ENCODE results near the gene MCF2L.
A peak's percentile ranks its signal among the peaks of the same experiment; 100 is the strongest.

Gene MCF2L

GRCh38 chr13:112994781-112995355 is 25.9 kb downstream of the MCF2L start:
- H2BK5ac ChIP-seq (ENCODE audit: low read length), result no peak overlapping the region

DNA sequence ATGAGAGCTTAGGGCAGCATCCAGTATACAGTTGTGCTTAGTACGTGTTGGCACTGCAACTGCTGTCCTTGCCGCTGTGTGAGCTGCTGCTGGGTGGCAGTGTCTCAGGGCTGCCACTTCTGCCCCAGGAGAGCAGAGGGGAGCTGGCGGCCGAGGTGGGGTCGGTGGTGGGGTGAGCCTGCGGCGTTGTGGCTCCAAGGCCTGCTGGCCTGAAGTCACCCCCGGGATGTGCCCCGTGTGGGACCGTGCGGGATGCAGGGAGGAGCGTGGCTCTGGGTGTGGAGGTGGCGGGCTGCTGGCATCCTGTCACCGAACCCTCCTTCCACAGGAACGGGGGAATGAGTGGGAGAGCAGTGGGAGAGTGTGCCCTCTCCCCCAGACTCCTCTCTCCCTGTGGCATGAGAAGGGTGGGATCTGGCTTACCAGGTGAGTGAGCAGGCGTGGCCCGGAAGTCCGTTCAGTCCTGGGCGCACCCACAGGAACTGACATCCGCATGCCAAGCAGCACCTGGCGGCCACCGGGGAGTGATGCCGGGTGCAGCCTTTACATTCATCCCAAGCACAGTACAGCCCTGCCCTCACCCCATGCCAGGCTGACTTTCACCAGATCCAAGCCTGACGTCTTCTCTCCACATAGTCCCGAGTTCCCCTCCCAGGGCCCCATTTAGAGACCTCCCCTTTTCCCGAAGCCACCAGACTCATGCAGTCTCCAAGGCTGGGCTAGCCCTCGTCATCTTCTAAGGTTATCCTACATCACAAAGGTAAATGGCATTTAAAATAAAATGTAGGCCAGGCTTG is 26.6 kb downstream of the MCF2L start:
- Histone ChIP-seq H3K14ac (ENCODE audit: low read length) (peak overlapping the region; percentile 25), H2AFZ (ENCODE audit: low read length) (no peak overlapping the region), H3K4me2 (ENCODE audit: insufficient read depth, low read length, poor library complexity, severe bottlenecking) (no peak overlapping the region), H2BK12ac (ENCODE audit: low read length) (peak overlapping the region; percentile 63), H2BK120ac (ENCODE audit: low read depth, low read length) (peak overlapping the region; percentile 64), H4K8ac (ENCODE audit: low read depth, low read length) (peak overlapping the region; percentile 75), H3K9me3 (replicated peaks in 1 of 2; ENCODE audit: control insufficient read depth in 2 of 2, insufficient read depth in 1 of 2, low read depth in 1 of 2, low read length in 2 of 2) (peaks cover 0 to under 1% of the 10 kb centered on the region in 2 donors), H3K4me1 (ENCODE audit: control insufficient read depth in 2 of 2, insufficient read depth in 1 of 2, low read depth in 1 of 2, low read length in 2 of 2) (peaks cover 14 to 22% of the 10 kb centered on the region in 2 donors), H3K79me1 (ENCODE audit: low read depth, low read length) (peaks cover 22% of the 10 kb centered on the region), H2BK15ac (ENCODE audit: low read length) (no peak overlapping the region), H3K27ac (replicated peaks; ENCODE audit: low read length) (no peak overlapping the region), H3K36me3 (replicated peaks in 1 of 2; ENCODE audit: control insufficient read depth in 2 of 2, insufficient read depth in 2 of 2, low read length in 2 of 2) (no peaks in the 10 kb centered on the region), H3K4ac (ENCODE audit: low read length) (peak overlapping the region; percentile 71), H3K9ac (ENCODE audit: low read depth, low read length, poor library complexity) (peak overlapping the region; percentile 12), H3K4me3 (ENCODE audit: low read length in 2 of 2) (no peak overlapping the region), H3K23ac (ENCODE audit: low read depth, low read length, poor library complexity) (no peak overlapping the region), H4K91ac (ENCODE audit: low read depth, low read length, poor library complexity) (no peak overlapping the region), H2AK5ac (ENCODE audit: low read depth, low read length) (no peak overlapping the region), H3K18ac (ENCODE audit: low read length) (peak overlapping the region; percentile 46), H3K27me3 (ENCODE audit: control insufficient read depth in 3 of 3, insufficient read depth in 3 of 3, low read depth in 1 of 3, low read length in 3 of 3) (no peaks in the 10 kb centered on the region), H2BK5ac (ENCODE audit: low read length) (peak overlapping the region; percentile 30)
- no peak for DNase-seq (ENCODE audit: low spot score)
- WGBS, 2 donors (ENCODE audit: extremely low coverage in 2 of 2, insufficient read length in 2 of 2, insufficient replicate concordance in 1 of 2), result no CpG with 5 or more reads among the region's 27 CpGs

More at GRCh38 chr13:112994781-112995355, 25.9 kb downstream of the MCF2L start:
- Histone ChIP-seq H3K23ac (ENCODE audit: low read depth, low read length, poor library complexity) (peak overlapping the region; percentile 29), H3K27me3 (ENCODE audit: control insufficient read depth in 3 of 3, insufficient read depth in 3 of 3, low read depth in 1 of 3, low read length in 3 of 3) (no peaks in the 10 kb centered on the region), H2AFZ (ENCODE audit: low read length) (no peak overlapping the region), H4K91ac (ENCODE audit: low read depth, low read length, poor library complexity) (no peak overlapping the region), H3K18ac (ENCODE audit: low read length) (peak overlapping the region; percentile 62), H3K4me2 (ENCODE audit: insufficient read depth, low read length, poor library complexity, severe bottlenecking) (no peak overlapping the region), H3K4me3 (ENCODE audit: low read length in 2 of 2) (no peak overlapping the region), H3K9me3 (replicated peaks in 1 of 2; ENCODE audit: control insufficient read depth in 2 of 2, insufficient read depth in 1 of 2, low read depth in 1 of 2, low read length in 2 of 2) (peaks cover 3 to 8% of the 10 kb centered on the region in 2 donors), H2BK12ac (ENCODE audit: low read length) (no peak overlapping the region), H3K9ac (ENCODE audit: low read depth, low read length, poor library complexity) (no peak overlapping the region), H2BK120ac (ENCODE audit: low read depth, low read length) (no peak overlapping the region), H3K4ac (ENCODE audit: low read length) (no peak overlapping the region), H3K79me1 (ENCODE audit: low read depth, low read length) (peaks cover 22% of the 10 kb centered on the region), H3K14ac (ENCODE audit: low read length) (no peak overlapping the region), H2BK15ac (ENCODE audit: low read length) (no peak overlapping the region), H3K4me1 (ENCODE audit: control insufficient read depth in 2 of 2, insufficient read depth in 1 of 2, low read depth in 1 of 2, low read length in 2 of 2) (peaks cover 10 to 15% of the 10 kb centered on the region in 2 donors), H3K27ac (replicated peaks; ENCODE audit: low read length) (no peak overlapping the region), H3K36me3 (replicated peaks in 1 of 2; ENCODE audit: control insufficient read depth in 2 of 2, insufficient read depth in 2 of 2, low read length in 2 of 2) (no peaks in the 10 kb centered on the region), H2AK5ac (ENCODE audit: low read depth, low read length) (peak overlapping the region; percentile 65), H4K8ac (ENCODE audit: low read depth, low read length) (no peak overlapping the region)
- WGBS, 2 donors (ENCODE audit: extremely low coverage in 2 of 2, insufficient read length in 2 of 2, insufficient replicate concordance in 1 of 2), result no CpG with 5 or more reads among the region's 34 CpGs
- no peak for DNase-seq (ENCODE audit: low spot score)

- Histone ChIP-seq H3K4me1 (ENCODE audit: control insufficient read depth in 2 of 2, insufficient read depth in 1 of 2, low read depth in 1 of 2, low read length in 2 of 2) (peaks cover 20 to 31% of the 10 kb centered on the region in 2 donors), H3K27me3 (ENCODE audit: control insufficient read depth in 3 of 3, insufficient read depth in 3 of 3, low read depth in 1 of 3, low read length in 3 of 3) (no peaks in the 10 kb centered on the region), H3K23ac (ENCODE audit: low read depth, low read length, poor library complexity) (no peak overlapping the region), H3K4ac (ENCODE audit: low read length) (no peak overlapping the region), H3K4me3 (ENCODE audit: low read length in 2 of 2) (no peak overlapping the region), H3K27ac (replicated peaks; ENCODE audit: low read length) (no peak overlapping the region), H3K79me1 (ENCODE audit: low read depth, low read length) (peaks cover 23% of the 10 kb centered on the region), H3K14ac (ENCODE audit: low read length) (peak overlapping the region; percentile 78), H2AFZ (ENCODE audit: low read length) (no peak overlapping the region), H4K91ac (ENCODE audit: low read depth, low read length, poor library complexity) (no peak overlapping the region), H2BK5ac (ENCODE audit: low read length) (no peak overlapping the region), H2BK12ac (ENCODE audit: low read length) (no peak overlapping the region), H3K4me2 (ENCODE audit: insufficient read depth, low read length, poor library complexity, severe bottlenecking) (no peak overlapping the region), H3K18ac (ENCODE audit: low read length) (peak overlapping the region; percentile 46), H2BK120ac (ENCODE audit: low read depth, low read length) (no peak overlapping the region), H2BK15ac (ENCODE audit: low read length) (no peak overlapping the region), H3K36me3 (replicated peaks in 1 of 2; ENCODE audit: control insufficient read depth in 2 of 2, insufficient read depth in 2 of 2, low read length in 2 of 2) (no peaks in the 10 kb centered on the region), H4K8ac (ENCODE audit: low read depth, low read length) (no peak overlapping the region), H2AK5ac (ENCODE audit: low read depth, low read length) (peak overlapping the region; percentile 65), H3K9me3 (replicated peaks in 1 of 2; ENCODE audit: control insufficient read depth in 2 of 2, insufficient read depth in 1 of 2, low read depth in 1 of 2, low read length in 2 of 2) (no peaks in the 10 kb centered on the region), H3K9ac (ENCODE audit: low read depth, low read length, poor library complexity) (no peak overlapping the region)
- no CpG with 5 or more reads among the region's 19 CpGs for WGBS, 2 donors (ENCODE audit: extremely low coverage in 2 of 2, insufficient read length in 2 of 2, insufficient replicate concordance in 1 of 2)
- no peak for DNase-seq (ENCODE audit: low spot score)
Observed at GRCh38 chr13:112996671-112997091, 27.7 kb downstream of the MCF2L start.

Measured in neuronal stem cell (in vitro differentiated cells).